HCT116 (cell line): Measurements from ENCODE around the gene FCAMR. TPM values are rescaled to one million over a fixed set of nuclear protein-coding genes. Genes with fewer than 3 reads are reported as not detected.

Experiments
- ATAC-seq: fragments of 200-7000 bp; cut with Tn5 transposase; 2 replicates; pipeline ENCODE4 v1.9.1; 2020; ENCODE audit warnings: mild to moderate bottlenecking, moderate library complexity
- BruUV-seq: library from RNA; stranded (reverse); fragments of 400-500 nt; replicated peaks from 2 replicates; lab custom pipeline; 2021; lab: Mats Ljungman, UMichigan
- CTCF ChIA-PET: fragments of 300-600 bp; sonication (Branson Sonifier 250); formaldehyde crosslinking; loops from one replicate; lab custom pipeline; 2021; ENCODE audit warnings: antibody characterized with exemption; lab: Charles Lee
- POLR2A ChIA-PET: fragments of 300-600, 350-600 bp; sonication (Branson Sonifier 250); formaldehyde crosslinking; loops from one replicate; lab custom pipeline; 2021; ENCODE audit warnings: antibody characterized with exemption; lab: Charles Lee
- RAD21 ChIA-PET, 2 experiments: fragments of 300-600 bp; sonication (Branson Sonifier 250); formaldehyde crosslinking; loops; one replicate each; lab custom pipeline; 2023; ENCODE audit warnings: low total read pairs in 2 of 2; ENCODE audit not compliant: uncharacterized antibody in 2 of 2, unreplicated experiment in 2 of 2, low non-redundant PET in 1 of 2; lab: Charles Lee
- DNase-seq: peaks from one replicate; pipeline ENCODE4 v3.0.0-alpha.2; 2010; ENCODE audit warnings: low read depth, low spot score
- H2AFZ ChIP-seq: fragments of 200-600 bp; shearing (Covaris generic), sonication (generic); 2 replicates; pipeline ENCODE4 v1.6.1; 2017; ENCODE audit warnings: low read depth, mixed run types, mixed read lengths, antibody characterized with exemption, low read length; ENCODE audit not compliant: poor library complexity, severe bottlenecking
- H3K27ac ChIP-seq: 2 replicates; pipeline ENCODE4 v1.5.1; 2012; ENCODE audit warnings: low read depth, low read length
- H3K27me3 ChIP-seq: fragments of 200-600 bp; sonication (generic); 2 replicates; pipeline ENCODE4 v1.6.1; 2016; ENCODE audit warnings: mixed run types, low read length, mixed read lengths; ENCODE audit not compliant: insufficient read depth
- H3K36me3 ChIP-seq, 2 experiments: fragments of 200-500 bp in 1 of 2; fragments of 200-600 bp in 1 of 2; sonication (Bioruptor generic) in 1 of 2; sonication (generic) in 1 of 2; 2 replicates each; pipeline versions ENCODE4 v1.5.1 to v1.6.1; 2014 to 2016; ENCODE audit warnings: low read length in 2 of 2, inconsistent platforms in 1 of 2, mixed read lengths in 1 of 2, mixed run types in 1 of 2; ENCODE audit not compliant: insufficient read depth in 2 of 2, control insufficient read depth in 1 of 2
- H3K4me1 ChIP-seq, 2 experiments: fragments of 200-600 bp in 1 of 2; sonication (generic) in 1 of 2; 2 replicates each; pipeline versions ENCODE4 v1.5.1 to v1.6.1; 2012 to 2017; ENCODE audit warnings: low read length in 2 of 2, inconsistent platforms in 1 of 2, mild to moderate bottlenecking in 1 of 2, mixed read lengths in 1 of 2, mixed run types in 1 of 2, moderate library complexity in 1 of 2; ENCODE audit not compliant: insufficient read depth in 2 of 2, control insufficient read depth in 1 of 2
- H3K4me2 ChIP-seq: fragments of 200-600 bp; sonication (generic); 2 replicates; pipeline ENCODE4 v1.6.1; 2017; ENCODE audit warnings: mixed run types, low read length, mixed read lengths
- H3K4me3 ChIP-seq, 2 experiments: fragments of 200-600 bp in 1 of 2; sonication (generic) in 1 of 2; replicated peaks in 1 of 2; 2 replicates each; pipeline ENCODE4 v1.5.1; 2011 to 2016; ENCODE audit warnings: low read length in 2 of 2, control low read depth in 1 of 2, low read depth in 1 of 2, mild to moderate bottlenecking in 1 of 2, mixed read lengths in 1 of 2, mixed run types in 1 of 2
- H3K79me2 ChIP-seq: fragments of 200-600 bp; sonication (generic); 2 replicates; pipeline ENCODE4 v1.6.1; 2017; ENCODE audit warnings: mild to moderate bottlenecking, mixed run types, low read length, moderate library complexity, mixed read lengths; ENCODE audit not compliant: insufficient read depth
- H3K9ac ChIP-seq: fragments of 200-600 bp; sonication (generic); 2 replicates; pipeline ENCODE4 v1.6.1; 2016; ENCODE audit warnings: low read length, mixed read lengths
- H3K9me2 ChIP-seq: fragments of 200-600 bp; sonication (generic), shearing (Covaris generic); 2 replicates; pipeline ENCODE4 v1.6.1; 2017; ENCODE audit warnings: mixed run types, mild to moderate bottlenecking, moderate library complexity; ENCODE audit not compliant: insufficient read depth
- H3K9me3 ChIP-seq, 2 experiments: fragments of 200-500 bp in 1 of 2; fragments of 200-600 bp in 1 of 2; sonication (Bioruptor generic) in 1 of 2; sonication (generic) in 1 of 2; 2 replicates each; pipeline ENCODE4 v1.6.1; 2014 to 2017; ENCODE audit warnings: low read length in 2 of 2, mixed read lengths in 2 of 2, inconsistent platforms in 1 of 2, low read depth in 1 of 2, mild to moderate bottlenecking in 1 of 2, mixed run types in 1 of 2, moderate library complexity in 1 of 2; ENCODE audit not compliant: control insufficient read depth in 1 of 2, insufficient read depth in 1 of 2
- H4K20me1 ChIP-seq: fragments of 200-600 bp; sonication (generic), shearing (Covaris generic); 2 replicates; pipeline ENCODE4 v1.6.1; 2017; ENCODE audit warnings: mixed run types, mild to moderate bottlenecking, moderate library complexity; ENCODE audit not compliant: insufficient read depth
- CBX3 ChIP-seq: IDR thresholded peaks from 2 replicates; pipeline ENCODE4 v1.6.1; 2012; ENCODE audit warnings: low read depth
- CEBPB ChIP-seq: IDR thresholded peaks from 2 replicates; pipeline ENCODE4 v1.6.1; 2012; ENCODE audit warnings: low read depth
- EZH2 ChIP-seq: fragments of 200-600 bp; sonication (generic); IDR thresholded peaks from 2 replicates; pipeline ENCODE4 v1.6.1; 2017; ENCODE audit warnings: antibody characterized with exemption, mixed run types
- EZH2phosphoT487 ChIP-seq: fragments of 200-600 bp; IDR thresholded peaks from 2 replicates; pipeline ENCODE4 v1.6.1; 2018; ENCODE audit warnings: antibody characterized with exemption, borderline replicate concordance
- FOSL1 ChIP-seq: IDR thresholded peaks from 2 replicates; pipeline ENCODE4 v1.6.1; 2012; ENCODE audit warnings: low read depth
- SRF ChIP-seq: IDR thresholded peaks from 2 replicates; pipeline ENCODE4 v1.6.1; 2012; ENCODE audit warnings: low read depth
- TCF7L2 ChIP-seq: IDR thresholded peaks from 2 replicates; pipeline ENCODE4 v1.7.0; 2011; ENCODE audit warnings: borderline replicate concordance, inconsistent platforms; ENCODE audit not compliant: insufficient read depth, insufficient read length; ENCODE audit errors: extremely low read depth
- YY1 ChIP-seq: IDR thresholded peaks from 2 replicates; pipeline ENCODE4 v1.6.1; 2011; ENCODE audit warnings: low read length, low read depth, moderate library complexity, mild to moderate bottlenecking; ENCODE audit not compliant: insufficient replicate concordance; ENCODE audit errors: extremely low read depth
- ZFX ChIP-seq: fragments of 450-650 bp; IDR thresholded peaks from 2 replicates; pipeline ENCODE4 v1.6.1; 2017
- intact Hi-C: fragments of 100-400 bp; cut with micrococcal nuclease; formaldehyde crosslinking; loops from 2 replicates; pipeline ENCODE4 v1.10.0; 2022
- total RNA-seq: library from RNA; stranded (reverse); gene quantifications from one replicate; pipeline ENCODE4 v1.2.1, GENCODE V29; 2021; ENCODE audit not compliant: unreplicated experiment
- TF ChIP-seq, protein P1 (sequence below): IDR thresholded peaks from 2 replicates; pipeline ENCODE4 v1.6.1; 2012
- TF ChIP-seq, protein P2 (sequence below): IDR thresholded peaks from 2 replicates; pipeline ENCODE4 v1.6.1; 2011; ENCODE audit warnings: mild to moderate bottlenecking, low read length, moderate library complexity; ENCODE audit not compliant: insufficient replicate concordance; ENCODE audit errors: extremely low read depth

The FCAMR gene
- total RNA-seq, 1 experiment from 2014 or later, result not detected

GRCh38 chr1:206961668-206962067, 8.6 kb downstream of the FCAMR start:
- no peak overlapping the region for H3K9ac ChIP-seq
- no peaks in the 10 kb centered on the region for H3K79me2 ChIP-seq
- no peak overlapping the region for H3K4me2 ChIP-seq
- H2AFZ ChIP-seq, result no peak overlapping the region
- ChIA-PET POLR2A (no interaction called here), CTCF (no interaction called here), RAD21 (no interaction called here)
- H4K20me1 ChIP-seq, result no peaks in the 10 kb centered on the region
- no peaks in the 10 kb centered on the region for H3K9me3 ChIP-seq
- ATAC-seq (no peak), DNase-seq (no peak)
- intact Hi-C loops, result no loop called here
- H3K4me1 ChIP-seq, result no peaks in the 10 kb centered on the region
- no peaks in the 10 kb centered on the region for H3K27me3 ChIP-seq
- no peaks in the 10 kb centered on the region for H3K9me2 ChIP-seq
- no peak overlapping the region for H3K4me3 ChIP-seq
- TF ChIP-seq SRF (no peak), YY1 (no peak), EZH2phosphoT487 (no peak), FOSL1 (no peak), TCF7L2 (no peak), CBX3 (no peak), ZFX (no peak), EZH2 (no peak), CEBPB (no peak)
- TF ChIP-seq, protein P1, sequence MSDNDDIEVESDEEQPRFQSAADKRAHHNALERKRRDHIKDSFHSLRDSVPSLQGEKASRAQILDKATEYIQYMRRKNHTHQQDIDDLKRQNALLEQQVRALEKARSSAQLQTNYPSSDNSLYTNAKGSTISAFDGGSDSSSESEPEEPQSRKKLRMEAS, result no peak
- TF ChIP-seq, protein P2, sequence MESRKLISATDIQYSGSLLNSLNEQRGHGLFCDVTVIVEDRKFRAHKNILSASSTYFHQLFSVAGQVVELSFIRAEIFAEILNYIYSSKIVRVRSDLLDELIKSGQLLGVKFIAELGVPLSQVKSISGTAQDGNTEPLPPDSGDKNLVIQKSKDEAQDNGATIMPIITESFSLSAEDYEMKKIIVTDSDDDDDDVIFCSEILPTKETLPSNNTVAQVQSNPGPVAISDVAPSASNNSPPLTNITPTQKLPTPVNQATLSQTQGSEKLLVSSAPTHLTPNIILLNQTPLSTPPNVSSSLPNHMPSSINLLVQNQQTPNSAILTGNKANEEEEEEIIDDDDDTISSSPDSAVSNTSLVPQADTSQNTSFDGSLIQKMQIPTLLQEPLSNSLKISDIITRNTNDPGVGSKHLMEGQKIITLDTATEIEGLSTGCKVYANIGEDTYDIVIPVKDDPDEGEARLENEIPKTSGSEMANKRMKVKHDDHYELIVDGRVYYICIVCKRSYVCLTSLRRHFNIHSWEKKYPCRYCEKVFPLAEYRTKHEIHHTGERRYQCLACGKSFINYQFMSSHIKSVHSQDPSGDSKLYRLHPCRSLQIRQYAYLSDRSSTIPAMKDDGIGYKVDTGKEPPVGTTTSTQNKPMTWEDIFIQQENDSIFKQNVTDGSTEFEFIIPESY, result no peak
- no TSS peak for BruUV-seq
- H3K27ac ChIP-seq, result no peak overlapping the region
- H3K36me3 ChIP-seq, result no peaks in the 10 kb centered on the region
